Measurements from ENCODE around the gene SELPLG.
"Not testable (repeated sequence)": the region's sequence is repeated elsewhere in the genome, so short reads cannot be mapped to it uniquely, and the experiment has no call there.

Gene SELPLG

GRCh38 chr12:108591267-108591980, 42.3 kb downstream of the SELPLG start:
- DNase-seq (ENCODE audit: low spot score): no peak
- TF ChIP-seq CTCF (IDR thresholded peaks at IDR 0.05): no peak
- Histone ChIP-seq H3K4me3 (no peak overlapping the region), H3K27ac (no peak overlapping the region)

DNA sequence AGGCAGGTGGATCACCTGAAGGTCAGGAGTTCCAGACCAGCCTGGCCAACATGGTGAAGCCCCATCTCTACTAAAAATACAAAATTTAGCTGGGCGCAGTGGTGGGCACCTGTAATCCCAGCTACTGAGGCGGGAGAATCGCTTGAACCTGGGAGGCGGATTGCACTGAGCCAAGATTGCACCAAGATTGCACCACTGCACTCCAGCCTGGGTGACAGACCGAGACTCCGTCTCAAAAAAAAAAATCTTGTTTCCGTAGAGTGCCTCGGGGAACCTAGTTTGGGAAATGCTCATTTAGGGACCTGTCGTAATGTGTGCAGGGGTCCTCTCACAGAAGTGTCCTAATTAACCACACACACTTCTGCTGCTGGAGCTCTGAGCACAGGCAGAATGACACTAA, 43.2 kb downstream of the SELPLG start:
- H3K4me3 ChIP-seq; DNase-seq (ENCODE audit: low spot score); H3K27ac ChIP-seq: not testable (repeated sequence)

GRCh38 chr12:108589840-108590229, 43.9 kb downstream of the SELPLG start:
- Histone ChIP-seq H3K4me3 (no peak overlapping the region), H3K27ac (no peak overlapping the region)
- no peak for TF ChIP-seq CTCF (IDR thresholded peaks at IDR 0.05)
- DNase-seq (ENCODE audit: low spot score): no peak

DNA sequence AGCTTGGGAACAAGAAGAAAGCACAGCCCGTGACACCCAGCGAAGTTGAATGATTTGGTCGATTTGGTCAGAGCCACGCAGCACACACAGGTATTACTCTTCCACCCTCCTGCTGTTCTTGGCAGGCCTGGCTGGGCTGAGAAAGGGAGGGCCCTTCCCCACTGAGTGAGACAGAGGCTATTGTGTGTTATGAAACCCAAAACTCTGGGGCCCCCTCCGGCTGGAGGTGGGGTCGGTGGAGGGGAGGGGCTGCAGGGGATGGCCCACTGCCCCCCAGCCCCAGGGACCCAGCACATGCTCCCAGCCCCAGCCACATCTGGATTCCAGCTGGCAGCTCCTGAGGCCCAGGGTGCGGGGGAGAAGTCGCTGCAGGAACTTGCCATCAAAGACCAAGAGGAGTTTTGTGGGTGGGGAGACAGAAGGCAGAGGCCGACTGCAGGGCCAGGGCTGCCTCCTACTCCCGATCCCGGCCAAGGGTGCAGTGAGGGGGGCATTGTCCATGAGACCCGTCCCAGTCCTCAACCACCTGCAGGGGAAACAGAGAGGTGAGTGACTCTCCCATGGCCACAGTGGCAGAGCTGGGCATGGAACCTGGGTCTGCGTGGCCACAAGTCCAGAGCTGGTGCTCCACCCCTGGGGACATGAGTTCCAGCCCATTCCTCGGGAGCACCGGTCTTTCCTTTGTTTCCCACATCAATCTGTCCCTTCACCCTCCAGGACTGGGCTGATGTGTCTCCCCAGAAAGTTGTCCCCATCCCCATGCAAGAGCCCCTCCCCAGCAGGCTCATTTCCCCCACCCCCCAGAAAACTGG, 44.5 kb downstream of the SELPLG start:
- Histone ChIP-seq H3K4me3 (no peak overlapping the region), H3K27ac (no peak overlapping the region)
- TF ChIP-seq CTCF (IDR thresholded peaks at IDR 0.05): no peak
- no peak for DNase-seq (ENCODE audit: low spot score)

DNA sequence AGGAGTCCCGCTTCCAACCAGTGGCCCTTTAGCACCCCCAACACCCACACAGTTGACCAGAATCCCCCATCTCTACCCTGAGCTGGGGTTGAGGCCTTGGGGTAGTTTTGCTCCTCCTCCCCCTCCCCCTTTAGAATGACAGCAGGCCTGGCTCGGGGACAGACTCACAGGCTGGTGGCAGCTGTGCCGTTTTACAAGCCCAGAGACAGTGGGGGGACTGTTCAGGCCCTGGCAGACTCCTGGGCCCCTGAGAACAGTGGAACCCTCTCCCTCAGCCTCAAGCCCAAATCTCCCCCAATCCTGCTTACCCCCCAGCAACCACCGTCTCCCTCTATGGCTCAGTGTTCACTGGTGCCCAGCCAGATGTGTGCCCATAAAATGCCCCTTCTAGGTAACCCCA, 45.9 kb downstream of the SELPLG start:
- H3K4me3 ChIP-seq: no peak overlapping the region
- H3K27ac ChIP-seq: no peak overlapping the region
- DNase-seq (ENCODE audit: low spot score): no peak
- TF ChIP-seq CTCF (IDR thresholded peaks at IDR 0.05): no peak

- no peak for DNase-seq (ENCODE audit: low spot score)
- Histone ChIP-seq H3K4me3 (no peak overlapping the region), H3K27ac (no peak overlapping the region)
- no peak for TF ChIP-seq CTCF (IDR thresholded peaks at IDR 0.05)
Measured at GRCh38 chr12:108586306-108586705, 47.4 kb downstream of the SELPLG start.

DNA sequence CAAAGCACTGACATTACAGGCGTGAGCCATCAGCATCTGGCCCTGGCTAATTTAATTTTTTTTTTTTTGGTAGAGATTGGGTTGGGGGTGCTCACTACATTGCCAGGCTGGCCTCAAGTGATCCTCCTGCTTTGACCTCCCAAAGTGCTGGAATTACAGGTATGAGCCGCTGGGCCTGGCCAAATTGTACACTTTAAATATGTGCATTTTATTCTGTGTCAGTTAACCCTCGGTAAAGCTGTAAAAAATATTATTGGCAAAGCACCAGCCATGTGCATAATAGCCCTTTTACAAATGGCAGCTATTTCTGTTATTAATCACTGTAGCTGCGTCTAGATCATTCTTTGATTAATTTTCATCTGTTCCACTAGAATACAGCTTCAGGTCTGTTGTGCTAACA, 47.8 kb downstream of the SELPLG start:
- DNase-seq (ENCODE audit: low spot score): no peak
- no peak overlapping the region for H3K4me3 ChIP-seq
- H3K27ac ChIP-seq: no peak overlapping the region
- no peak for TF ChIP-seq CTCF (IDR thresholded peaks at IDR 0.05)

Data from coronary artery (tissue), 2 donors.